Loucy (cell line): ENCODE measurements around the gene SH2D5.

Experiments
- H2AFZ ChIP-seq: fragments of 200-600 bp; sonication (generic); 2 replicates; pipeline ENCODE4 v1.6.0; 2016; ENCODE audit warnings: antibody characterized with exemption, mild to moderate bottlenecking, low read length, moderate library complexity
- H3F3A ChIP-seq: fragments of 200-600 bp; 2 replicates; pipeline ENCODE4 v1.6.0; 2016; ENCODE audit warnings: antibody characterized with exemption, low read depth, mild to moderate bottlenecking
- H3K27me3 ChIP-seq: fragments of 200-600 bp; sonication (generic); 2 replicates; pipeline ENCODE4 v1.6.1; 2014; ENCODE audit warnings: low read length, mild to moderate bottlenecking; ENCODE audit not compliant: insufficient read depth, poor library complexity, severe bottlenecking
- H3K36me3 ChIP-seq: fragments of 200-600 bp; sonication (generic); 2 replicates; pipeline ENCODE4 v1.6.1; 2016; ENCODE audit warnings: low read length; ENCODE audit not compliant: insufficient read depth
- H3K4me1 ChIP-seq: fragments of 200-600 bp; sonication (generic); 2 replicates; pipeline ENCODE4 v1.5.1; 2014; ENCODE audit warnings: low read length, mild to moderate bottlenecking; ENCODE audit not compliant: insufficient read depth, poor library complexity, severe bottlenecking
- H3K4me2 ChIP-seq: fragments of 200-600 bp; sonication (generic); 2 replicates; pipeline ENCODE4 v1.6.0; 2014; ENCODE audit warnings: antibody characterized with exemption, low read length, low read depth, mild to moderate bottlenecking; ENCODE audit not compliant: poor library complexity, severe bottlenecking
- H3K4me3 ChIP-seq: fragments of 200-600 bp; sonication (generic); 2 replicates; pipeline ENCODE4 v1.5.1; 2014; ENCODE audit warnings: low read length, mild to moderate bottlenecking, mixed read lengths; ENCODE audit not compliant: poor library complexity, severe bottlenecking
- H3K79me2 ChIP-seq: fragments of 200-600 bp; sonication (generic); 2 replicates; pipeline ENCODE4 v1.6.1; 2014; ENCODE audit warnings: low read length; ENCODE audit not compliant: insufficient read depth
- H3K9ac ChIP-seq: fragments of 200-600 bp; sonication (generic); 2 replicates; pipeline ENCODE4 v1.6.0; 2014; ENCODE audit warnings: mild to moderate bottlenecking, low read depth, low read length, moderate library complexity; ENCODE audit not compliant: poor library complexity, severe bottlenecking
- H3K9me2 ChIP-seq: fragments of 200-600 bp; sonication (generic); replicated peaks from 2 replicates; pipeline ENCODE4 v1.6.1; 2016; ENCODE audit warnings: low read depth, low read length, mixed read lengths
- H3K9me3 ChIP-seq: fragments of 200-600 bp; sonication (generic); 2 replicates; pipeline ENCODE4 v1.6.1; 2014; ENCODE audit warnings: mild to moderate bottlenecking, antibody characterized with exemption, low read length, low read depth; ENCODE audit not compliant: insufficient read depth
- H4K20me1 ChIP-seq: fragments of 200-600 bp; sonication (generic); 2 replicates; pipeline ENCODE4 v1.6.0; 2014; ENCODE audit warnings: antibody characterized with exemption, low read length, mild to moderate bottlenecking; ENCODE audit not compliant: insufficient read depth, poor library complexity, severe bottlenecking
- EZH2phosphoT487 ChIP-seq: fragments of 200-600 bp; IDR thresholded peaks from 2 replicates; pipeline ENCODE4 v1.6.1; 2018; ENCODE audit warnings: antibody characterized with exemption, mild to moderate bottlenecking, moderate library complexity, borderline replicate concordance
- TF ChIP-seq, protein P1 (sequence below): fragments of 200-600 bp; sonication (generic); conservative IDR thresholded peaks from 2 replicates; pipeline ENCODE4 v1.5.1; 2014; ENCODE audit warnings: mild to moderate bottlenecking, antibody characterized with exemption, low read length

The SH2D5 gene

GRCh38 chr1:20728371-20729154 lies 3.9 kb downstream of the SH2D5 start:
- Histone ChIP-seq H3K36me3 (no peaks in the 10 kb centered on the region), H3F3A (no peaks in the 10 kb centered on the region), H3K9me2 (no peaks in the 10 kb centered on the region), H4K20me1 (no peaks in the 10 kb centered on the region), H3K27me3 (peaks cover 5% of the 10 kb centered on the region), H2AFZ (no peak overlapping the region), H3K9me3 (no peaks in the 10 kb centered on the region), H3K9ac (no peak overlapping the region), H3K4me3 (no peak overlapping the region), H3K4me2 (no peak overlapping the region), H3K79me2 (no peaks in the 10 kb centered on the region), H3K4me1 (peaks cover 14% of the 10 kb centered on the region)
- no peak for TF ChIP-seq EZH2phosphoT487
- TF ChIP-seq, protein P1, sequence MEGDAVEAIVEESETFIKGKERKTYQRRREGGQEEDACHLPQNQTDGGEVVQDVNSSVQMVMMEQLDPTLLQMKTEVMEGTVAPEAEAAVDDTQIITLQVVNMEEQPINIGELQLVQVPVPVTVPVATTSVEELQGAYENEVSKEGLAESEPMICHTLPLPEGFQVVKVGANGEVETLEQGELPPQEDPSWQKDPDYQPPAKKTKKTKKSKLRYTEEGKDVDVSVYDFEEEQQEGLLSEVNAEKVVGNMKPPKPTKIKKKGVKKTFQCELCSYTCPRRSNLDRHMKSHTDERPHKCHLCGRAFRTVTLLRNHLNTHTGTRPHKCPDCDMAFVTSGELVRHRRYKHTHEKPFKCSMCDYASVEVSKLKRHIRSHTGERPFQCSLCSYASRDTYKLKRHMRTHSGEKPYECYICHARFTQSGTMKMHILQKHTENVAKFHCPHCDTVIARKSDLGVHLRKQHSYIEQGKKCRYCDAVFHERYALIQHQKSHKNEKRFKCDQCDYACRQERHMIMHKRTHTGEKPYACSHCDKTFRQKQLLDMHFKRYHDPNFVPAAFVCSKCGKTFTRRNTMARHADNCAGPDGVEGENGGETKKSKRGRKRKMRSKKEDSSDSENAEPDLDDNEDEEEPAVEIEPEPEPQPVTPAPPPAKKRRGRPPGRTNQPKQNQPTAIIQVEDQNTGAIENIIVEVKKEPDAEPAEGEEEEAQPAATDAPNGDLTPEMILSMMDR = no peak

- Histone ChIP-seq H3K9me3 (no peaks in the 10 kb centered on the region), H4K20me1 (no peaks in the 10 kb centered on the region), H3K4me3 (no peak overlapping the region), H3K36me3 (no peaks in the 10 kb centered on the region), H2AFZ (no peak overlapping the region), H3K4me1 (peaks cover 7% of the 10 kb centered on the region), H3K79me2 (no peaks in the 10 kb centered on the region), H3K9ac (no peak overlapping the region), H3K27me3 (peaks cover 5% of the 10 kb centered on the region), H3K4me2 (no peak overlapping the region), H3F3A (no peaks in the 10 kb centered on the region), H3K9me2 (no peaks in the 10 kb centered on the region)
- TF ChIP-seq, protein P1 = peak; percentile 50
- TF ChIP-seq EZH2phosphoT487 = no peak
These were observed 4.7 kb downstream of the SH2D5 start for GRCh38 chr1:20727746-20728316.

DNA sequence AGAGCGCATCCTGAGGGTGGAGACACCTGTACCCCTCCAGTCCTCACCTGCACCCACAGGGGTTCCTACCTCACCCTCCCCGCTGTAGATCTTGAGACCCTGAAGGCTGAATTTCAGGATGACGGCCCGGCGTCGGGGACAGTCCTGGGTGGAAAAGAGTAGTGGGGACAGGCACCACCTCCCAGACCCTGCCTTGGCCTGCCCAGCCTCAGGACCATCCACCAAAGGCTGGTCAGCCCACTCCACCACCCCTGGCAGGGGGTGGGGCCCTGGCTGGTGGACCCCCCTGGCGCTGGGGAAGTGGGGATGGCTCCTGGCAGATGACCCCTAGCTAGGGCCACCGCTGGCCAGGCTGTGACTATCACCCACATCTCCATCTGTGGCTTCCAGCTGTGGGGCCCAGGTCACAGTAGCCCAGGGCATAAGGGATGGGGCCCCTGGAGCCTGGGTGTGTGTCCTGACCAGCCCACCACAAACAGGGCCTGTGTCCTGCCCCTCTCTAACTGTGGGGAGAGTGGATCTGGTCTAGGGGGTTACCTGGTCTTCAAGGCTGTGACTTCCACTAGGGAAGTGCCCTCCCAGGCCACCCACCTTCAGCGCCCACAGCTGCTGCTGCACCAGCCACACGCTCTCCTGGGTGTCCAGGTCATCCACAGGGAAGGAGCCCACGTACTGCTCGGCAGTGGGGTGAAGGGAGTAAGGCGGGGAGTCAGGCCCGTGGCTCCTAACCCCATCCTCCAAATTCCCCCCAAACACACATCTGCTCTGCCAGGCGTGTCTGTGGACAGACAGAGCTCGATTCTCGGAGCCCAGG lies 5.4 kb downstream of the SH2D5 start:
- no peaks in the 10 kb centered on the region for H3K9me2 ChIP-seq
- no peaks in the 10 kb centered on the region for H3F3A ChIP-seq
- H3K36me3 ChIP-seq = no peaks in the 10 kb centered on the region
- no peak for TF ChIP-seq EZH2phosphoT487
- TF ChIP-seq, protein P1 = no peak
- H3K9ac ChIP-seq = no peak overlapping the region
- no peaks in the 10 kb centered on the region for H3K79me2 ChIP-seq
- no peaks in the 10 kb centered on the region for H3K9me3 ChIP-seq
- H3K4me3 ChIP-seq = no peak overlapping the region
- H3K4me1 ChIP-seq = peaks cover under 1% of the 10 kb centered on the region
- H3K4me2 ChIP-seq = no peak overlapping the region
- H4K20me1 ChIP-seq = no peaks in the 10 kb centered on the region
- H3K27me3 ChIP-seq = peaks cover 5% of the 10 kb centered on the region
- H2AFZ ChIP-seq = no peak overlapping the region
